ENCODE results near the gene TBCK. TPM values are rescaled to one million over a fixed set of nuclear protein-coding genes. Genes with fewer than 3 reads are reported as not detected.

The TBCK gene
- total RNA-seq, 4 donors from 2014 or later, result 22.7 to 28.7 (median 27.3) TPM

- Histone ChIP-seq H3K4me1 (no peaks in the 10 kb centered on the region), H3K9me3 (peaks cover 0 to 3% (median 0%) of the 10 kb centered on the region in 4 donors), H3K4me3 (no peak overlapping the region), H3K27me3 (no peaks in the 10 kb centered on the region), H3K27ac (replicated peaks in 1 of 4) (no peak overlapping the region), H3K36me3 (peaks cover 17 to 39% (median 28%) of the 10 kb centered on the region in 4 donors)
- no peak for TF ChIP-seq POLR2A (IDR thresholded peaks at IDR 0.05; ENCODE audit: low read depth)
- TF ChIP-seq EP300 (IDR thresholded peaks at IDR 0.05), result no peak
- no peak for TF ChIP-seq CTCF (IDR thresholded peaks at IDR 0.05)
- no peak for TF ChIP-seq POLR2AphosphoS5 (IDR thresholded peaks at IDR 0.05)
- intact Hi-C loops (cut with DNase I), result no loop called here
- 91% methylated on average over 1 of the region's 1 CpG for WGBS
- DNase-seq (ENCODE audit: extremely low spot score), result no peak
Measured at GRCh38 chr4:106344647-106344970, 28.6 kb upstream of the TBCK start.

DNA sequence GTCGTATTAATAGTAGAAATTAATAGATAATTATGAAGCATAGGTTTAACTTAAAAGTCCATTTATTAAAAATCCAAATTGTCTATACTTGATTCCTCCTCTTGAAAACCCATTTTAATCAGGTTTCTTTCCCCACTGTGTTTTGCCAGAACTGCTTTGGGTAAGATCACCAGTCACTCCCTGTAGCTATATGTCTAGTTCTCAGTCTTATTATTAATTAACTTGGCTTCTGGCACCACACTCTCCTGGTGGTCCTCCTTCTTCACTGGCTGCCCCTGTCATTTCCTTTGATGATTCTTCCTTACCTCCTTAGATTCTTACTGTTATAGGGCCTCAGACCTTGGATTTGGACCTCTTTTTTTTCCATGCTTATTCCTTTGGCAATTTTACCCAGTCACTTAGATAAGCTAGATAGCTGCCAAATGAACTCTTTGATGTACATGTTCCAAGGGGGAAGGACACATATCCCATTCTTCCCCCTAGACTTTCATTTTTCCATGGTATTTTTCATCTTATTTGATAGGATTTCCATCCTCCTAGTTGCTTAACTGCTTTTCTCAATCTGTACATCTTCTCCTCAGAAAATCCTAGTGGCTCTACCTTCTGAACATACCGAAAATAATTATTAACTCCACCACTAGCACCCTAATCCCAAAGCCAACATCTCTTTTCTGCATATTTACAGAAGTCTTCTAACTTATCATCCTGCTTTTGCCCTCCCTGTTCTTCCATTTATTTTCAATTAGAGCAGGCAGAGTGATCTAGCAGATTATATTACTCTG lies 28.0 kb upstream of the TBCK start:
- no peak overlapping the region for H3K4me3 ChIP-seq
- no peaks in the 10 kb centered on the region for H3K27me3 ChIP-seq
- peaks cover 20 to 39% (median 28%) of the 10 kb centered on the region in 4 donors for H3K36me3 ChIP-seq
- peaks cover 0 to 3% (median 0%) of the 10 kb centered on the region in 4 donors for H3K9me3 ChIP-seq
- no peak for TF ChIP-seq EP300 (IDR thresholded peaks at IDR 0.05)
- TF ChIP-seq CTCF (IDR thresholded peaks at IDR 0.05), result no peak
- TF ChIP-seq POLR2A (IDR thresholded peaks at IDR 0.05; ENCODE audit: low read depth), result no peak
- no peak for TF ChIP-seq POLR2AphosphoS5 (IDR thresholded peaks at IDR 0.05)
- DNase-seq (ENCODE audit: extremely low spot score), result no peak
- H3K4me1 ChIP-seq, result no peaks in the 10 kb centered on the region
- no peak overlapping the region for H3K27ac ChIP-seq (replicated peaks in 1 of 4)
- 94% methylated on average over 2 of the region's 2 CpGs for WGBS
- intact Hi-C loops (cut with DNase I), result no loop called here

GRCh38 chr4:106340774-106341173 lies 24.8 kb upstream of the TBCK start:
- Histone ChIP-seq H3K4me1 (no peaks in the 10 kb centered on the region), H3K36me3 (peaks cover 33 to 48% (median 44%) of the 10 kb centered on the region in 4 donors), H3K9me3 (peaks cover 0 to 3% (median 0%) of the 10 kb centered on the region in 4 donors), H3K4me3 (no peak overlapping the region), H3K27me3 (no peaks in the 10 kb centered on the region), H3K27ac (replicated peaks in 1 of 4) (no peak overlapping the region)
- intact Hi-C loops (cut with DNase I), result no loop called here
- 100% methylated on average over 1 of the region's 1 CpG for WGBS
- TF ChIP-seq CTCF (IDR thresholded peaks at IDR 0.05), result no peak
- no peak for TF ChIP-seq POLR2A (IDR thresholded peaks at IDR 0.05; ENCODE audit: low read depth)
- TF ChIP-seq EP300 (IDR thresholded peaks at IDR 0.05), result no peak
- no peak for TF ChIP-seq POLR2AphosphoS5 (IDR thresholded peaks at IDR 0.05)
- no peak for DNase-seq (ENCODE audit: extremely low spot score)

DNA sequence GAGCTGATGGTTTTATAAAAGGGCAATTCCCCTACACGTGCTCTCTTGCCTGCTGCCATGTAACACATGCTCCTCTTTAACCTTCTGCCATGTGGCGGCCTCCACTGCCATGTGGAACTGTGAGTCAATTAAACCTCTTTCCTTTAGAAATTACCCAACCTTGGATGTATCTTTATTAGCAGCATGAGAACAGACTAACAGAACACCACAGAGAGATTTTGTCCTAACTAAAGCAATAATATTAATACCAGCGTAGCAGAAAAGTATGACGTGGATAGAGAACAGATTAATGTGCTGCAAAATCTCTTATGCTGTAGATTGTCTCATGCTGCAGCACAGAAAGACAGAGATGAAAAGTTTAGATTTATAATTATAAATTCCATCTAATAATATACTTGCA lies 23.4 kb upstream of the TBCK start:
- 80% methylated on average over 4 of the region's 4 CpGs for WGBS
- peaks cover 36 to 62% (median 53%) of the 10 kb centered on the region in 4 donors for H3K36me3 ChIP-seq
- DNase-seq (ENCODE audit: extremely low spot score), result no peak

More for the DNA sequence above, 23.4 kb upstream of the TBCK start:
- no peaks in the 10 kb centered on the region for H3K4me1 ChIP-seq
- H3K9me3 ChIP-seq, result peaks cover 0 to 3% (median 0%) of the 10 kb centered on the region in 4 donors
- no peaks in the 10 kb centered on the region for H3K27me3 ChIP-seq
- no peak overlapping the region for H3K4me3 ChIP-seq
- H3K27ac ChIP-seq (replicated peaks in 1 of 4), result no peak overlapping the region
- TF ChIP-seq POLR2AphosphoS5 (IDR thresholded peaks at IDR 0.05), result no peak
- no peak for TF ChIP-seq CTCF (IDR thresholded peaks at IDR 0.05)
- TF ChIP-seq EP300 (IDR thresholded peaks at IDR 0.05), result no peak
- TF ChIP-seq POLR2A (IDR thresholded peaks at IDR 0.05; ENCODE audit: low read depth), result no peak
- intact Hi-C loops (cut with DNase I), result no loop called here
